Progenitor cell of endocrine pancreas (in vitro differentiated cells): Measurements from ENCODE around the gene FUCA2. TPM values are rescaled to one million over a fixed set of nuclear protein-coding genes. Genes with fewer than 3 reads are reported as not detected.

Experiments
- DNase-seq: peaks from one replicate; pipeline ENCODE4 v3.0.0; 2021; ENCODE audit warnings: low spot score; ENCODE audit not compliant: unreplicated experiment
- H3K27ac Mint-ChIP-seq: 2 replicates; pipeline ENCODE4 v1.8.0; 2021; ENCODE audit warnings: mild to moderate bottlenecking, moderate library complexity, mixed read lengths
- H3K27me3 Mint-ChIP-seq: 2 replicates; pipeline ENCODE4 v1.8.0; 2021; ENCODE audit warnings: mixed read lengths
- H3K36me3 Mint-ChIP-seq: 2 replicates; pipeline ENCODE4 v1.8.0; 2022; ENCODE audit warnings: mixed read lengths; ENCODE audit not compliant: insufficient read depth
- H3K4me1 Mint-ChIP-seq: 2 replicates; pipeline ENCODE4 v1.8.0; 2021; ENCODE audit warnings: low read depth, mixed read lengths
- H3K4me3 Mint-ChIP-seq: 2 replicates; pipeline ENCODE4 v1.8.0; 2021; ENCODE audit warnings: low read depth, mild to moderate bottlenecking, moderate library complexity, mixed read lengths
- H3K9me3 Mint-ChIP-seq: 2 replicates; pipeline ENCODE4 v1.8.0; 2021; ENCODE audit warnings: low read depth, mixed read lengths
- total RNA-seq: library from RNA; stranded (reverse); gene quantifications from 2 replicates; pipeline ENCODE4 v1.2.1, GENCODE V29; 2021
- TF ChIP-seq, protein P1 (sequence below): fragments of 200-600 bp; sonication (generic); IDR thresholded peaks from one replicate; pipeline ENCODE4 v1.5.0; 2021; ENCODE audit warnings: antibody characterized with exemption, mild to moderate bottlenecking; ENCODE audit not compliant: unreplicated experiment

The FUCA2 gene
- total RNA-seq, 1 donor from 2014 or later: 67.5 TPM

DNA sequence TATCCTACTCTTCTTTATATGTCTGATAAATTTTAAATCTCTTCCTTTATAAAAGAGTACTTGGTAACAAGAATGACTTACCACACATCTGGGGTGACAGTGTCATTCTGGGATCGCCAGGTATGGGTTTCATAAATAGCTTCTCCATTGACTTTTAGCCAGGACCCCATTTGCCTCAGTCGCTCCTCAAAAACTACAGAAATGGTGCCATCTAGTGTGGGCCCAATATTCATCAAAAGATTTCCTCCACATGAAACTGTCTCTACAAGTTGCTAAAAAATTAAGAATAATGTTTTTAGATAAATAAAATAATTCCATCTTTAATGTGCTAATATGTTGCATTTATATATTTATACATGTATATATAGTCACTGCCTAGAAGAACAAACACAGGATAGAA is 9.7 kb downstream of the FUCA2 start:
- Mint-ChIP-seq H3K27ac (no peak overlapping the region), H3K4me1 (no peaks in the 10 kb centered on the region), H3K4me3 (no peak overlapping the region), H3K9me3 (no peaks in the 10 kb centered on the region), H3K36me3 (peaks cover 48% of the 10 kb centered on the region), H3K27me3 (no peaks in the 10 kb centered on the region)
- DNase-seq: no peak
- TF ChIP-seq, protein P1, sequence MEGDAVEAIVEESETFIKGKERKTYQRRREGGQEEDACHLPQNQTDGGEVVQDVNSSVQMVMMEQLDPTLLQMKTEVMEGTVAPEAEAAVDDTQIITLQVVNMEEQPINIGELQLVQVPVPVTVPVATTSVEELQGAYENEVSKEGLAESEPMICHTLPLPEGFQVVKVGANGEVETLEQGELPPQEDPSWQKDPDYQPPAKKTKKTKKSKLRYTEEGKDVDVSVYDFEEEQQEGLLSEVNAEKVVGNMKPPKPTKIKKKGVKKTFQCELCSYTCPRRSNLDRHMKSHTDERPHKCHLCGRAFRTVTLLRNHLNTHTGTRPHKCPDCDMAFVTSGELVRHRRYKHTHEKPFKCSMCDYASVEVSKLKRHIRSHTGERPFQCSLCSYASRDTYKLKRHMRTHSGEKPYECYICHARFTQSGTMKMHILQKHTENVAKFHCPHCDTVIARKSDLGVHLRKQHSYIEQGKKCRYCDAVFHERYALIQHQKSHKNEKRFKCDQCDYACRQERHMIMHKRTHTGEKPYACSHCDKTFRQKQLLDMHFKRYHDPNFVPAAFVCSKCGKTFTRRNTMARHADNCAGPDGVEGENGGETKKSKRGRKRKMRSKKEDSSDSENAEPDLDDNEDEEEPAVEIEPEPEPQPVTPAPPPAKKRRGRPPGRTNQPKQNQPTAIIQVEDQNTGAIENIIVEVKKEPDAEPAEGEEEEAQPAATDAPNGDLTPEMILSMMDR: no peak

DNA sequence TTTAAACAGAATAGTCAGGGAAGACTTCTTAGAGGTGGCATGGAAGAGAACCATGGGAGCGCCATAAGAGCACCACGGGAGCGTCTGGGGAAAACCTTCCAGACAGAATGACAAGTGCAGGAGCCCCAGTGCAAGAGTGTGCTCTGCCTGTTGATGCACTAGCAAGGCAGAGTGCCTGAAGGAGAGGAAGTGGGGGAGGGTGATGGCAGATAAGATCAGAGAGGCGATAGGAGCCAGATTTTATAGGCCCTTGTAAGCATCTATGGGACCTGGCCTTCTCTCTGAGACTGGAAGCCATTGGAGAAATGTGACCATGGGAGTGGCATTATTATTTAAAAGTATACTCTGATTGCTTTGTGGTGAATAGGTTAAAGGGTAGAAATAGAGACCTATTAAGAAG is 13.1 kb downstream of the FUCA2 start:
- no peaks in the 10 kb centered on the region for H3K27me3 Mint-ChIP-seq
- no peak overlapping the region for H3K27ac Mint-ChIP-seq
- peaks cover 45% of the 10 kb centered on the region for H3K36me3 Mint-ChIP-seq
- H3K9me3 Mint-ChIP-seq: no peaks in the 10 kb centered on the region
- no peaks in the 10 kb centered on the region for H3K4me1 Mint-ChIP-seq
- DNase-seq: no peak
- TF ChIP-seq, protein P1: no peak
- H3K4me3 Mint-ChIP-seq: no peak overlapping the region

DNA sequence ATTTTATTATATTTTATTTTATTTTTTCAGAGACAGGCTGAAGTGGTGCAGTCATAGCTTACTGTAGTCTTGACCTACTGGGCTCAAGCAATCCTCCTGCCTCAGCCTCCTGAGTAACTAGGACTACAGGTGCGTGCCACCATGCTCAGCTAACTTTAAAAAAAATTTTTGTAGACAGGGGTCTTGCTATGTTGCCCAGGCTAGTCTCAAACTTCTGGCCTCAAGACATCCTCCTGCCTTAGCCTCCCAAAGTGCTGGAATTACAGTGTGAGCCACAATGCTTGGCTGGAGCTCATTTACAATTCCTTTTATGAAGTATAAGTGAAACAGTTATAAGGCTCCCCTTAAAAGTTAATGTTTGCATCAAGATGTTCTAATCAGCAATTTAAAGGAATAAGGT is 14.5 kb downstream of the FUCA2 start:
- Mint-ChIP-seq H3K4me3 (no peak overlapping the region), H3K9me3 (no peaks in the 10 kb centered on the region), H3K36me3 (peaks cover 44% of the 10 kb centered on the region), H3K4me1 (no peaks in the 10 kb centered on the region), H3K27me3 (no peaks in the 10 kb centered on the region), H3K27ac (no peak overlapping the region)
- DNase-seq: no peak
- TF ChIP-seq, protein P1: no peak

DNA sequence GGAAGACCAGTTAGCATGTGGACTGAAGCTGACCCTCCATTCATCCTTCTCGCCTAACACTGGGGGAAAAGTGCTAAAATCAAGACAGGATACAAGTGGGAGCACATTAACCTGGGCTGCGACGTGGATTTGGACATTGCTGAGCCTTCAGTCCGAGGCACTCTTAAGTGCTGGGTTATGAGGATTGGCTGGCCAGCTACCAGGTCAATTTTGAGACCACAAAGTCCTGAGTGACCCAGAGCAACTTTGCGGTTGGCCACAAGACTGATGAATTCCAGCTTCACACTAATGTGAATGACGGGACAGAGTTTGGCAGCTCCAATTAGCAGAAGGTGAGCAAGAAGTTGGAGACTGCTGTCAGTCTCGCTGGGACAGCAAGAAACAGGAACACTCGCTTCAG is 20.7 kb downstream of the FUCA2 start:
- Mint-ChIP-seq H3K36me3 (peaks cover 9% of the 10 kb centered on the region), H3K4me3 (no peak overlapping the region), H3K27ac (no peak overlapping the region), H3K27me3 (no peaks in the 10 kb centered on the region), H3K4me1 (no peaks in the 10 kb centered on the region), H3K9me3 (no peaks in the 10 kb centered on the region)
- DNase-seq: no peak
- TF ChIP-seq, protein P1: no peak

DNA sequence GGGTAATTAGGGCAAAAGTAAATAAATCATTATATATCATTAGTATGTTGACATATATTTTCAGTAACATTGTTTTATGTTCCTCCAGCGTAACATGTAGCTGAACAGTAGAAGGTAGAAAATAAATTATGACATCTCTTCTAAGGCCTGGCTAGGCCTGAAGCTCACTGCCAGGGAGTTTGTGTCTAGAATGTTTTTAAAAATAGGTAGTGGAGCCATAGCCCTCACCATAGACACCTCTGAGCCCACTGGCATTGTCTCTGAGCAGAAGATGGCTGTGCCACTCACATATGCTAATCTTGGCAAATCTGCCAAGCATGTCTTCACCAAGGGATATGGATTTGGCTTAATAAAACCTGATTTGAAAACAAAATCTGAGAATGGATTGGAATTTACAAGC is 21.3 kb downstream of the FUCA2 start:
- Mint-ChIP-seq H3K9me3 (no peaks in the 10 kb centered on the region), H3K27ac (no peak overlapping the region), H3K4me1 (no peaks in the 10 kb centered on the region), H3K27me3 (no peaks in the 10 kb centered on the region), H3K4me3 (no peak overlapping the region), H3K36me3 (peaks cover 9% of the 10 kb centered on the region)
- no peak for DNase-seq
- TF ChIP-seq, protein P1: no peak
